ENCODE results near the gene PCDHA1. TPM values are rescaled to one million over a fixed set of nuclear protein-coding genes. Genes with fewer than 3 reads are reported as not detected.
"Not testable (repeated sequence)": the region's sequence is repeated elsewhere in the genome, so short reads cannot be mapped to it uniquely, and the experiment has no call there.

Gene PCDHA1
- total and polyA plus RNA-seq, 9 of the 15 experiments (the other 6 are each of a cell fraction or from before 2014, with no cell fraction given) = not detected

DNA sequence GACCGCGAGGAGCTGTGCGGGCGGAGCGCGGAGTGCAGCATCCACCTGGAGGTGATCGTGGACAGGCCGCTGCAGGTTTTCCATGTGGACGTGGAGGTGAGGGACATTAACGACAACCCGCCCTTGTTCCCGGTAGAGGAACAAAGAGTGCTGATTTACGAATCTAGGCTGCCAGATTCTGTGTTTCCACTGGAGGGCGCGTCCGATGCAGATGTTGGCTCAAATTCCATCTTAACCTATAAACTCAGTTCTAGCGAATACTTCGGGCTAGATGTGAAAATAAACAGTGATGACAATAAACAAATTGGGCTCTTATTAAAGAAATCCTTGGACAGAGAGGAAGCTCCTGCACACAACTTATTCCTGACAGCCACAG, 42.4 kb downstream of the PCDHA1 start:
- Histone ChIP-seq H3K4me1 (replicated peaks in 1 of 2; ENCODE audit: control insufficient read depth in 2 of 2, insufficient read depth in 2 of 2, low read length in 2 of 2) (peaks cover 0 to 15% of the 10 kb centered on the region in 2 experiments; a peak in 2 of 5 replicates), H3K4me2 (ENCODE audit: insufficient read depth, low read length) (no peak overlapping the region), H3K9me1 (ENCODE audit: control insufficient read depth, insufficient read depth, low read length) (no peaks in the 10 kb centered on the region), H3K36me3 (ENCODE audit: control insufficient read depth, insufficient read depth, low read length) (no peaks in the 10 kb centered on the region), H3K9me3 (replicated peaks; ENCODE audit: control insufficient read depth, insufficient read depth, low read depth, low read length) (no peaks in the 10 kb centered on the region), H3K9ac (ENCODE audit: insufficient read depth in 1 of 2, low read depth in 2 of 2, low read length in 2 of 2) (no peak overlapping the region), H3K79me2 (ENCODE audit: control insufficient read depth, insufficient read depth, low read length) (no peaks in the 10 kb centered on the region), H3K27me3 (ENCODE audit: control insufficient read depth in 2 of 2, insufficient read depth in 2 of 2, low read length in 2 of 2) (no peaks in the 10 kb centered on the region), H4K20me1 (replicated peaks; ENCODE audit: control insufficient read depth, insufficient read depth, low read length) (no peaks in the 10 kb centered on the region), H3K4me3 (no peak overlapping the region), H3K27ac (ENCODE audit: extremely low read depth, low read depth, low read length) (no peak overlapping the region), H2AFZ (ENCODE audit: low read depth, low read length) (no peak overlapping the region)
- intact Hi-C loops (cut with micrococcal nuclease) (loop anchor here (5.0 kb wide), 1 partner anchor 214 kb away; no protein-coding TSS in a partner anchor), in situ Hi-C loops (cut with MboI) (no loop called here)
- CTCF ChIA-PET (ENCODE audit: low intra/inter-chr PET ratio) = no interaction called here
- WGBS (ENCODE audit: insufficient coverage, low coverage, missing lambda C conversion rate) = 6% methylated on average over 15 of the region's 18 CpGs
- ATAC-seq = no peak
- no peak for FAIRE-seq
- TF ChIP-seq POLR2H (tag; IDR thresholded peaks at IDR 0.05; ENCODE audit: low read depth) (no peak), SOX6 (IDR thresholded peaks at IDR 0.05) (no peak)
- TF ChIP-seq, protein P1, sequence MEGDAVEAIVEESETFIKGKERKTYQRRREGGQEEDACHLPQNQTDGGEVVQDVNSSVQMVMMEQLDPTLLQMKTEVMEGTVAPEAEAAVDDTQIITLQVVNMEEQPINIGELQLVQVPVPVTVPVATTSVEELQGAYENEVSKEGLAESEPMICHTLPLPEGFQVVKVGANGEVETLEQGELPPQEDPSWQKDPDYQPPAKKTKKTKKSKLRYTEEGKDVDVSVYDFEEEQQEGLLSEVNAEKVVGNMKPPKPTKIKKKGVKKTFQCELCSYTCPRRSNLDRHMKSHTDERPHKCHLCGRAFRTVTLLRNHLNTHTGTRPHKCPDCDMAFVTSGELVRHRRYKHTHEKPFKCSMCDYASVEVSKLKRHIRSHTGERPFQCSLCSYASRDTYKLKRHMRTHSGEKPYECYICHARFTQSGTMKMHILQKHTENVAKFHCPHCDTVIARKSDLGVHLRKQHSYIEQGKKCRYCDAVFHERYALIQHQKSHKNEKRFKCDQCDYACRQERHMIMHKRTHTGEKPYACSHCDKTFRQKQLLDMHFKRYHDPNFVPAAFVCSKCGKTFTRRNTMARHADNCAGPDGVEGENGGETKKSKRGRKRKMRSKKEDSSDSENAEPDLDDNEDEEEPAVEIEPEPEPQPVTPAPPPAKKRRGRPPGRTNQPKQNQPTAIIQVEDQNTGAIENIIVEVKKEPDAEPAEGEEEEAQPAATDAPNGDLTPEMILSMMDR (IDR thresholded peaks at IDR 0.05 in 2 of 3, conservative IDR thresholded peaks at IDR 0.05 in 1 of 3; ENCODE audit: insufficient read depth in 2 of 3, low read depth in 1 of 3, low read length in 3 of 3) = peak in 2 of 3 experiments; percentile 5 to 15; a peak in 2 of 6 replicates
- BruUV-seq (replicated peaks) = no TSS peak
- no peak for DNase-seq (ENCODE audit: extremely low read depth in 1 of 4, low spot score in 3 of 4)
- POLR2A ChIA-PET = no interaction called here

DNA sequence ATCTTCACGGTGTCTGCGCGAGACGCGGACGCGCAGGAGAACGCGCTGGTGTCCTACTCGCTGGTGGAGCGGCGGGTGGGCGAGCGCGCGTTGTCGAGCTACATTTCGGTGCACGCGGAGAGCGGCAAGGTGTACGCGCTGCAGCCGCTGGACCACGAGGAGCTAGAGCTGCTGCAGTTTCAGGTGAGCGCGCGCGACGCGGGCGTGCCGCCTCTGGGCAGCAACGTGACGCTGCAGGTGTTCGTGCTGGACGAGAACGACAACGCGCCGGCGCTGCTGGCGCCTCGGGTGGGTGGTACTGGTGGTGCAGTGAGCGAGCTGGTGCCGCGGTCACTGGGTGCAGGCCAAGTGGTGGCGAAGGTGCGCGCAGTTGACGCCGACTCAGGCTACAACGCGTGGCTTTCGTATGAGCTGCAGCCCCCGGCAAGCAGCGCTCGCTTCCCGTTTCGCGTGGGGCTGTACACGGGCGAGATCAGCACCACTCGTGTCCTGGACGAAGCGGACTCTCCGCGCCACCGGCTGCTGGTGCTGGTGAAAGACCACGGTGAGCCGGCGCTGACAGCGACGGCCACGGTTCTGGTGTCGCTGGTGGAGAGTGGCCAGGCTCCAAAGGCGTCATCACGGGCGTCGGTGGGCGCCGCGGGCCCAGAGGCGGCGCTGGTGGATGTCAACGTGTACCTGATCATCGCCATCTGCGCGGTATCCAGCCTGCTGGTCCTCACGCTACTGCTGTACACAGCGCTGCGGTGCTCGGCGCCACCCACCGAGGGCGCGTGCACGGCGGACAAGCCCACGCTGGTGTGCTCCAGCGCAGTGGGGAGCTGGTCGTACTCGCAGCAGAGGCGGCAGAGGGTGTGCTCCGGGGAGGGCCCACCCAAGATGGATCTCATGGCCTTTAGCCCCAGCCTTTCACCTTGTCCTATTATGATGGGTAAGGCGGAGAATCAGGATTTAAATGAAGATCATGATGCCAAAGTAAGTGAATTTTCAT, 43.9 kb downstream of the PCDHA1 start:
- H4K20me1 ChIP-seq (replicated peaks; ENCODE audit: control insufficient read depth, insufficient read depth, low read length); H2AFZ ChIP-seq (ENCODE audit: low read depth, low read length); H3K4me2 ChIP-seq (ENCODE audit: insufficient read depth, low read length); FAIRE-seq; H3K9ac ChIP-seq (ENCODE audit: insufficient read depth in 1 of 2, low read depth in 2 of 2, low read length in 2 of 2); H3K79me2 ChIP-seq (ENCODE audit: control insufficient read depth, insufficient read depth, low read length); H3K9me1 ChIP-seq (ENCODE audit: control insufficient read depth, insufficient read depth, low read length); H3K4me3 ChIP-seq; H3K27me3 ChIP-seq (ENCODE audit: control insufficient read depth in 2 of 2, insufficient read depth in 2 of 2, low read length in 2 of 2); in situ Hi-C loops (cut with MboI); DNase-seq (ENCODE audit: extremely low read depth in 1 of 4, low spot score in 3 of 4); ATAC-seq; H3K27ac ChIP-seq (ENCODE audit: extremely low read depth, low read depth, low read length); BruUV-seq (replicated peaks); H3K36me3 ChIP-seq (ENCODE audit: control insufficient read depth, insufficient read depth, low read length); CTCF ChIA-PET (ENCODE audit: low intra/inter-chr PET ratio); H3K9me3 ChIP-seq (replicated peaks; ENCODE audit: control insufficient read depth, insufficient read depth, low read depth, low read length): not testable (repeated sequence)
- H3K4me1 ChIP-seq (replicated peaks in 1 of 2; ENCODE audit: control insufficient read depth in 2 of 2, insufficient read depth in 2 of 2, low read length in 2 of 2) = peaks cover 0 to 10% of the 10 kb centered on the region in 2 experiments; a peak in 1 of 5 replicates
- POLR2A ChIA-PET = interaction anchor here (0.6 kb wide), 1 partner anchor 520 kb away, joined by 3 read pairs; the partner anchor contains the start of gene PCDHGB1
- intact Hi-C loops (cut with micrococcal nuclease) = loop anchor here (5.0 kb wide), 1 partner anchor 212 kb away; no protein-coding TSS in a partner anchor
- 31% methylated on average over 81 of the region's 106 CpGs for WGBS (ENCODE audit: insufficient coverage, low coverage, missing lambda C conversion rate)

All from K562 (cell line).